BLaER1 (cell line): Measurements from ENCODE around the gene GAREM1.

Experiments used
- H3K27ac ChIP-seq: shearing (Covaris generic); formaldehyde crosslinking; 2 replicates; pipeline ENCODE4 v1.8.1; 2022
- H3K27me3 ChIP-seq: shearing (Covaris generic); formaldehyde crosslinking; 2 replicates; pipeline ENCODE4 v1.8.1; 2022
- H3K36me3 ChIP-seq: shearing (Covaris generic); formaldehyde crosslinking; 2 replicates; pipeline ENCODE4 v1.8.1; 2022
- H3K4me1 ChIP-seq: shearing (Covaris generic); formaldehyde crosslinking; 2 replicates; pipeline ENCODE4 v1.8.1; 2022
- H3K4me2 ChIP-seq: shearing (Covaris generic); formaldehyde crosslinking; 2 replicates; pipeline ENCODE4 v1.8.1; 2022
- H3K4me3 ChIP-seq: shearing (Covaris generic); formaldehyde crosslinking; 2 replicates; pipeline ENCODE4 v1.8.1; 2022
- H3K9ac ChIP-seq: shearing (Covaris generic); formaldehyde crosslinking; 2 replicates; pipeline ENCODE4 v1.8.1; 2022
- H3K9me3 ChIP-seq: shearing (Covaris generic); formaldehyde crosslinking; 2 replicates; pipeline ENCODE4 v1.8.1; 2022
- H4K20me1 ChIP-seq: shearing (Covaris generic); formaldehyde crosslinking; 2 replicates; pipeline ENCODE4 v1.8.1; 2022
- Cebpa-rat ChIP-seq: shearing (Covaris generic); IDR thresholded peaks from 2 replicates; pipeline ENCODE4 v1.8.1; 2022

GAREM1 gene

DNA sequence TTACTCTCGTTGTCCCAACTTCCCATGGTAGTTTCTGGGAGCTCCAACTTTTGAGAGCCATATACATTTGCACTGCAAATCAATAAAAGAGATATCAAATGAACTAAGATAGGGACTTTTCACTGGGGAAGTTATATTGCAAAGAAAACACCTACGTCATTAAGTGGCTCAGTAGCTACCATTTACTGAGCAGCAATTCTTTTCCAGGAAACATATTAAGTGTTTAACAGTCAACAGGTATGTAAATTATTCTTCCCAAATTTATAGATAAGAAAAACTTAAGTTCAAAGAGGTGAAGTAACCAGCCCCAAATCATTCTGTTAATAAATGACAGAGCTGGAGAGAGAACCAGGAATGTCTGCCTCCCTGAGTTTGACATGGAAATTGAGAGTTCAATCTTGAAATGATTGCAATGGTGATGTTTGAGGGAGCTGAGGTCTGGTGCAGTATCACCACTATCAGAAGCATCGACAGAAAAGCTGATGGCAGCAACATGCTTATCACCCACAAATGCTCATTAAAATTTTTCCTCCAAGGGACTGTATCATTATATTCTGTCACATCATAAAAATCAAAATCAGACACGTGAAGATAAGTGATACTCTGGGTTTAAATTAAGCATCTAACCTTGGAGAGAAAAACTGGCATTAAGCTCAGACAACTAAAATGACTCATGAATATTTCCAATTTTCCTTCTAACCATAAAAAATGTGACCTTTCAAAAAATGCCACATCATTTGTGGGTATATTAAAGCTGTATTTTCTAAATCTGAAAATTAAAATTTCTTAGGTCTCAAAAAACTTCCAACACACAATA, 43.4 kb downstream of the GAREM1 start:
- Histone ChIP-seq H3K4me2 (no peak overlapping the region), H3K36me3 (no peaks in the 10 kb centered on the region), H3K27me3 (no peaks in the 10 kb centered on the region), H3K4me1 (no peaks in the 10 kb centered on the region), H3K9me3 (peaks cover 12% of the 10 kb centered on the region), H3K9ac (no peak overlapping the region), H4K20me1 (no peaks in the 10 kb centered on the region), H3K27ac (no peak overlapping the region), H3K4me3 (no peak overlapping the region)
- TF ChIP-seq Cebpa-rat: no peak

DNA sequence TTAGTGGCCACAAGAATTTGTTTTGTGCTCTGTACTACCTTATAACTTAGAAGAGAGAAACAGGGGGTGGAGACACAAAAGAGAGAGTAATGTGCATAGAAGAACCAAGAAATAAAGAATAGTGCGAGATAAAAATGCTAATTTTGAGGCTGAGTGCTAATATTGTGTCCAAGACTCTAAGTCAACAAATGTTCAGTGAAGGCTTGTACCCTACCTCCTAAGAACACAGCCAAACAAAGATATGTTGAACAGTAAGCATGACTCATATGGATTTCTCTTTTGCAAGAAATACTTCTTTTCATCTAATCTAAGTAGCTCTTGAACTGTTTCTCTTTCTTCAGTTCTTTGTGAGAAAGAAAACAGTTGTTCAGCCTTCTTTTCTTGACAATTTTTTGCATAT, 45.2 kb downstream of the GAREM1 start:
- Histone ChIP-seq H4K20me1 (no peaks in the 10 kb centered on the region), H3K36me3 (no peaks in the 10 kb centered on the region), H3K4me3 (no peak overlapping the region), H3K9me3 (no peaks in the 10 kb centered on the region), H3K4me1 (peaks cover 7% of the 10 kb centered on the region), H3K9ac (no peak overlapping the region), H3K27me3 (no peaks in the 10 kb centered on the region), H3K27ac (no peak overlapping the region), H3K4me2 (no peak overlapping the region)
- TF ChIP-seq Cebpa-rat: no peak

GRCh38 chr18:32424696-32425095, 46.0 kb downstream of the GAREM1 start:
- Histone ChIP-seq H3K4me1 (peaks cover 15% of the 10 kb centered on the region), H3K4me3 (no peak overlapping the region), H3K36me3 (no peaks in the 10 kb centered on the region), H3K4me2 (no peak overlapping the region), H3K9ac (no peak overlapping the region), H4K20me1 (no peaks in the 10 kb centered on the region), H3K27me3 (no peaks in the 10 kb centered on the region), H3K27ac (no peak overlapping the region), H3K9me3 (no peaks in the 10 kb centered on the region)
- TF ChIP-seq Cebpa-rat: no peak

- H3K9me3 ChIP-seq: no peaks in the 10 kb centered on the region
- no peak overlapping the region for H3K4me3 ChIP-seq
- H3K4me2 ChIP-seq: no peak overlapping the region
- peaks cover 22% of the 10 kb centered on the region for H3K4me1 ChIP-seq
- no peak overlapping the region for H3K27ac ChIP-seq
- no peak overlapping the region for H3K9ac ChIP-seq
- H3K36me3 ChIP-seq: no peaks in the 10 kb centered on the region
- H4K20me1 ChIP-seq: no peaks in the 10 kb centered on the region
- no peaks in the 10 kb centered on the region for H3K27me3 ChIP-seq
- no peak; the same call in 1 of the 2 replicates for TF ChIP-seq Cebpa-rat
Observed at GRCh38 chr18:32422978-32423740, 47.5 kb downstream of the GAREM1 start.

- Histone ChIP-seq H4K20me1 (no peaks in the 10 kb centered on the region), H3K9ac (no peak overlapping the region), H3K4me1 (peaks cover 22% of the 10 kb centered on the region), H3K27ac (no peak overlapping the region), H3K27me3 (no peaks in the 10 kb centered on the region), H3K9me3 (no peaks in the 10 kb centered on the region), H3K36me3 (no peaks in the 10 kb centered on the region), H3K4me2 (no peak overlapping the region), H3K4me3 (no peak overlapping the region)
- no peak for TF ChIP-seq Cebpa-rat
Observed at GRCh38 chr18:32422201-32422600, 48.5 kb downstream of the GAREM1 start.

GRCh38 chr18:32420084-32420750, 50.5 kb downstream of the GAREM1 start:
- Histone ChIP-seq H3K4me3 (no peak overlapping the region), H3K27me3 (no peaks in the 10 kb centered on the region), H4K20me1 (no peaks in the 10 kb centered on the region), H3K4me2 (peak overlapping the region; percentile 55), H3K36me3 (no peaks in the 10 kb centered on the region), H3K27ac (peak overlapping the region; percentile 36), H3K4me1 (peaks cover 22% of the 10 kb centered on the region), H3K9ac (no peak overlapping the region), H3K9me3 (no peaks in the 10 kb centered on the region)
- TF ChIP-seq Cebpa-rat: no peak

DNA sequence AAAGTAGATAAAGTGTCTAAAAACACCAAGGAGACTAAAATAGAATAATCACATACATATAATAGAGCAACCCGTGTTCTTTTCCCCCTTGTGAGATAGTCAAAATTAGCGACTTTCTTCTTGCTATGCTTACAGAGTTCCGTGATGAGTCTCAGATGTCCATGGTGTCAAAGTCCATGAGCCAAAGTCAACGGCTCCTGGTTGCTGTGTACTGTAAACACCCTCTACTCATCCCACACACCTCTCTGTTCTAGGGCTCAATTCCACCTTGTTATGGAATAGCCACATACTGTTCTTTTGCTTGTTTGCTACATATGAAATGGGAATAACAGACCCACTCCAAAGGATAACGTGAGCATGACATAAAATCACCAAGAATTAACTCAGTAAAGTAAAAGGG, 52.5 kb downstream of the GAREM1 start:
- no peak overlapping the region for H3K4me2 ChIP-seq
- TF ChIP-seq Cebpa-rat: no peak
- peaks cover 22% of the 10 kb centered on the region for H3K4me1 ChIP-seq
- no peaks in the 10 kb centered on the region for H3K27me3 ChIP-seq
- H3K36me3 ChIP-seq: no peaks in the 10 kb centered on the region
- no peaks in the 10 kb centered on the region for H3K9me3 ChIP-seq
- H3K9ac ChIP-seq: no peak overlapping the region
- no peak overlapping the region for H3K4me3 ChIP-seq
- H3K27ac ChIP-seq: no peak overlapping the region
- H4K20me1 ChIP-seq: no peaks in the 10 kb centered on the region

DNA sequence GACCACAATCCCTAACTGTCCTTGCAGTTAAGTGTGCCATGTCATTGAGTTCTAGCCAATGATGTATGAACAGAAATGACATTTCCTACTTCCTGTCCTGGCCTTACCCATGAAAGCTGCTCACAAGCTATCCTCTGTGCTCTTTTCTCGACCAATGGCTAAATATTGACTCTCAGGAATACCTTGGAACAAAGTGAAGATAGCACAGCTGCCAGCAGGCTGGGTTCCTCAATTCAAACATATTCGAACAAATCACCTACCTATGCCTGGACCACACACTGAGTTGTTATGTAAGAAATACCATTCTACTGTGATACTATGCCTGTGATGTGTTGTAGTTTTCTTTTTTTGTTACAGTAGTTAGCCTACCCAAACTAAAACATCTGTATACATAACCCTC, 65.1 kb downstream of the GAREM1 start:
- H4K20me1 ChIP-seq: no peaks in the 10 kb centered on the region
- no peak for TF ChIP-seq Cebpa-rat
- no peak overlapping the region for H3K27ac ChIP-seq
- no peaks in the 10 kb centered on the region for H3K9me3 ChIP-seq
- no peaks in the 10 kb centered on the region for H3K36me3 ChIP-seq
- H3K4me2 ChIP-seq: peak overlapping the region; percentile 24; the same call in 1 of the 2 replicates
- H3K9ac ChIP-seq: no peak overlapping the region
- H3K4me3 ChIP-seq: no peak overlapping the region
- no peaks in the 10 kb centered on the region for H3K27me3 ChIP-seq
- H3K4me1 ChIP-seq: peaks cover 6% of the 10 kb centered on the region; the same call in 1 of the 2 replicates

- no peak for TF ChIP-seq Cebpa-rat
- no peaks in the 10 kb centered on the region for H4K20me1 ChIP-seq
Observed at GRCh38 chr18:32401621-32402020, 69.1 kb downstream of the GAREM1 start.

More at GRCh38 chr18:32401621-32402020, 69.1 kb downstream of the GAREM1 start:
- peaks cover 6% of the 10 kb centered on the region; the same call in 1 of the 2 replicates for H3K4me1 ChIP-seq
- no peaks in the 10 kb centered on the region for H3K36me3 ChIP-seq
- no peak overlapping the region for H3K27ac ChIP-seq
- H3K9me3 ChIP-seq: no peaks in the 10 kb centered on the region
- H3K9ac ChIP-seq: no peak overlapping the region
- H3K27me3 ChIP-seq: no peaks in the 10 kb centered on the region
- H3K4me2 ChIP-seq: no peak overlapping the region
- no peak overlapping the region for H3K4me3 ChIP-seq
